Measurements from ENCODE around the gene RABEP2.
"Not testable (repeated sequence)": the region's sequence is repeated elsewhere in the genome, so short reads cannot be mapped to it uniquely, and the experiment has no call there.

The RABEP2 gene

DNA sequence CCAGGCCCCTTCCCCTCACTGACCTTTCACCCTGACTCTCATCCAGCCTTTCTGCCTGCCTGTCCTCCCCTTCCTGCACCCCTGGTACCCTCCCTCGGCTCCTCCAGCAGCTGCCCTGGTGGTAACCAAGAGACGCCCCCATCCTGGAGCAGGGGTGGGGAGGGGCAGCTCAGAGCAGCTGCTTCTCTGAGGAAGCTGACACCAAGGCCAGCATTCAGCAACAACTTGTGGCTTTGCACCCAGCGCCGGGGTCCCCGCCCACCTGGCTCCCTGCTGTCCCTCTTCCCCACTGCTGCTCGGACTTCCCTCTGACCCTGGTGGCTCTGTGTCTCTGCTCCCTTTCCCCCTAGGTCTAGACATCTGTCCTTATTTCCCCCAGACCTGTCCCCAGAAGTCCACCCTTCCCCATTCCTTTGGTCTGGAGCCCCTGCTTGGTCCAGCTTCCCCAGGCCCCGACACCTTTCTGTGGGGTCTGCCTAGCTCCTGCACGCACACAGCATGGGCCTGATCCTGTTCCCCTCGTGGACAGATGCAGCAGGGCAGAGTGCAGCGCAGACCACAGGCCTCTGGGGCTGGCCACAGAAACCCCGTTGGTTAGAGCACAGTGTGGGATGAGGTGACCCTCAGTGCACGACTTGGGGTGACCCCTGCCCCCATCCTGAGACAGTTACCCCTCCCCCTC, 47.9 kb downstream of the RABEP2 start:
- DNase-seq: no peak

DNA sequence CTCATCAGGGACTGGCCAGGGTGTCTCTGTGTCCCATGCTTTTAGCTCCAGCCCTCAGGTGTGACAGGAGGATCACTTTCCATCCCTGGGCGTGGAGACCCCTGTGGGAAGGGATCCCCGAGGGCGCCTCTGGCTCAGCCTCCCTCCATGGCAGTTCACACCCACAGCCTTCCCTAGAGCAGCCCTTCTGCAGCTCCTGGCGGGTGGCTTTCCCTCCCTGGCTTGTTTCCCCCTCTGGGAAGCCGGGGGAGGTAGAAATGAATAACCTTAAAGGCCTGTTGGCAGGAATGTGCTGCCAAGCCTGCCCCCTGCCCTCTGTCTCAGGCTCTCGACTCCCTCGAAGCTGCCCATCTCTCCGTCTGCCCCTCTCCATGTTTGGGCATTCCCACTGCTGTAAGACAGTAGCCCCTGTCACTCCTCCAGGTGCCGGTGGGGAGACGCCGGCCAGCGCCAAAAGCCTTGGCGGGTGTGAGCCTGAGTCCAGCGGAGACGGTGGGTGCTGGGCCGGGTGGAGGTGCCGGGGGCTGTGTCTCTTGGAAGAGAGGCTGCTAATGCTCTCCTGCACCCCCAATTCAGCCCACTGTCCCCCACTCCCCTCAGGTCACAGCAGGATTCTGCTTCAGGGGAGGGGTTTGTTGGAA, 48.9 kb downstream of the RABEP2 start:
- no peak for DNase-seq

DNA sequence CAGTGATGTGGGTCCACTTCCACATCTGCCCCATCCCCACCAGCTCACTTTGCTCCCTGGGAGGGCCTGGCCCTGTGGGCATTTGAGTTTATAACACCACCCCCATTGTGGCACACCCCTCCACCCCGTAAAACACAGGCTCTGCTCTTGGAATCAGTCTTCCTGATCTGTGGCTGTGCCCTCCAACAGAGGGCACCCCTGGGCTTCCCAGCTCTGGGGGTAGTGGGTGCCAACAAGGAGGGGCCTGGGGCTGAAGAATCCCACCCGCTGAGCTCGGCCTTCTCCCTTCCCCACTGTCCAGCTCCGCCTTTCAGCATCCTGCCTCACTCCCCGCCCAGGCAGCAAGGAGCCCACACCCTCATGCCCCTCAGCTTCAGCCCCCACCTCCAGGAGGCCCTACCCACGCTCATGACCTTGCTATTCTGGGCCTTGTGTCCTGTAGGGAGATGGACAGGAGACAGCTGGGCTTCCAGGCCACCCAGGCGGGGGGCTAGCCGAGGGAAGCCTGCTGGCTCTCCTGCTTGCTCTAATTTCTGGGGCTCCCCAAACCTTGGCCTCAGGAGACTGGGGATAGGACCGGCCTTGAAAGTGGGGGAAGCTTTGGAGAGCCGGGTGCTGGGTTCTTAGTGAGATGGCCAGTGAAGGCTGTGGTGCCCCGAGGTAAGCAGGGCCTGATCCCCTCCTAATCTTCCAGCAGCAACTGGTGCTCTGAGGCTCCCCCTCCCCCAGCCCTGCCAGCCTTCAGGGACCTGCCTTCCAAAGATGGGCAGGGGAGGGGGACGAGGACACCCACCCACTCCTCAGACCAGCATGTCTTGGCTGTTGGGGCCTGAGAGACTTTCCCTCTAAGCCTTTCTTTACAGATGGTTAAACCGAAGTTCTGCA, 49.7 kb downstream of the RABEP2 start:
- DNase-seq: no peak

DNA sequence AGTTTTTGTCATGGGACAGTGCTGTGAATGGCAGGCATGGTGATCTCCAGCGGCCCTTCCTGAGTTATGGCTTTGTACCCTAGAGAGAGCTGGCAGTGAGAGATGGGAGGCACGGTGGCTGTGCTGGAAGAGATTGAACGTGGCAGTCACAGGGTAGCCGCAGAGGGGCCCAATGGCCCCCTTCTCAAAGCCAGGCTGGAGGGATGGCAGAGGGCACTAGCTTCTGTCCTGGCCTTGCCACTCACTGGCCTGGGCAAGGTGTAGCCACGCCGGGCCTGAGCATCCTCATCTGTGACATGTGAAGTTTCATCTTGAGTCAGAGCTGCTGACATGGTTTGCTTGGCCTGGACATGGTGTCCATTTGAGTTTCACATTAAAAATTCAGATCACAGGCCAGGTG, 50.6 kb downstream of the RABEP2 start:
- no peak for DNase-seq

DNA sequence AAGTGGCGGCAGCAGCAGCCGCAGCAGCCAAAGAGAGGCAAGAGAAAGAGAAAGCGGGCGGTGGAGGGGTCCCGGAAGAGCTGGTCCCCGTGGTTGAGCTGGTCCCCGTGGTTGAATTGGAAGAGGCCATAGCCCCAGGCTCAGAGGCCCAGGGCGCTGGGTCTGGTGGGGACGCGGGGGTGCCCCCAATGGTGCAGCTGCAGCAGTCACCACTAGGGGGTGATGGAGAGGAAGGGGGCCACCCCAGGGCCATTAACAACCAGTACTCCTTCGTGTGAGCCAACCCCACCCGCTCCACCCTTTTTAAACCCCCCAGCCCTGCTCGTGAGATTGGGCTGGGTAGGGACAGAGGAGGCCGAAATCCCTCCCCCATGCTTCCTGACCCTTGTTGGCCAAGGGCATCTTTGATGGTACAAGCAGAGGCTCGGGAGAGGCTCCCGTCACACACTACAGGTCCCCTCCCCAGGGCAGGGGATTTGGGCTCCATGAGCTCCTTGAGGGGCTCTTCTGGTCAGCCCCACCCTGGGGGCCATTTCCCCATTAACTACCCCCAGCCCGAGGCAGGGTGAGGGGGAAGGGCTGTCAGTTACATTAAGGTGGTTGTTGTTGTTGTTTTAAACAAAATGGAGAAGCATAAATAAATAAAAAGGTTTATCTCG, 51.4 kb downstream of the RABEP2 start:
- DNase-seq: no peak

DNA sequence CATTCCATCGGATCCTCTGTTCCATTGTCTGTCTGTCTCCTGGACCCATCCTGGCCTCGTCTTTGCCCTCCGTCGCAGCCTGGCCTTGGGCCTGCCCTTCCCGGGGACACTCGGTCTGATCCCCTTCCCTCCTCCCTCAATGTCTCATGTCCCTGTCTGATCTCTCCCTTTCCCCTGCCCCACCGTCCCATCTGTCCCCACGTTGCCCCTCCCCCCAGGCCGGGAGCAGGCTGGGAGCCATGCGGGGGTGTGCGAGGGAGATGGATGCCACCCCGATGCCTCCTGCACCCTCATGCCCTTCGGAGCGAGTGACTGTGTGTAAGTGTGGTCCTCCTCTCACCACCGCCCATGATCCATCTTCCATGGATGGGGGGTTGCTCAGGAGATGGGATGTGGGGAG, 52.1 kb downstream of the RABEP2 start:
- no peak for DNase-seq

DNA sequence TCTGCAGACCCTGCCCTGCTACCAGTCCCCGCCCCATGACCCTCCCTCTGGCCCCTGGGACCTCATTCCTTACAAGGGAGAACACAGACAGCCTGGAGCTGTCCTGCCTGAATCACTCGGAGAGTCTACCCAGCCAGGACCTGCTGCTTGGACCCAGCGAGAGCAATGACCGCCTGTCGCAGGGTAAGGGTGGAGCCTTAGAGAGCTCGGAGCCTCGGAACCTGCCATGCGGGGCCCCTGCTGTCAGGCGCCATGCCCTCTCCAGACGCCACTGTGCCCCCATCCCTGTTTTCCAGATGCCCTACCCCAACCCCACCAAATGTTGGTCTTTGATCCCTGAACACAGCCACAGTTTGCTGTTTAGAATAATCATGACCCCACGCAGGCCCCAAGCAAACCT, 55.8 kb downstream of the RABEP2 start:
- DNase-seq: no peak

DNA sequence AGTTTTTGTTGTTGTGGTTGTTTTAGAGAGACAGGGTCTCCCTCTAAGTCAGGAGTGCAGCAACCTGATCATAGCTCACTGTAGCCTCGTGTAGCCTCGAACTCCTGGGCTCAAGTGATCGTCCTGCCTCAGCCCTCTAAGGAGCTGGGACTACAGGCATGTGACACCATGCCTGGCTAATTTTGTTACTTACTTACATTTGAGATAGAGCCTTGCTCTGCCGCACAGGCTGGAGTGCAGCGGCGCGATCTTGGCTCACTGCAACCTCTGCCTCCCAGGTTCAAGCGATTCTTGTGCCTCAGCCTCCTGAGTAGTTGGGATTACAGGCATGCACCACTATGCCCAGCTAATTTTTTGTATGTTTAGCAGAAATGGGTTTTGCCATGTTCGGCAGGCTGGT, 57.4 kb downstream of the RABEP2 start:
- not testable (repeated sequence) for DNase-seq

DNA sequence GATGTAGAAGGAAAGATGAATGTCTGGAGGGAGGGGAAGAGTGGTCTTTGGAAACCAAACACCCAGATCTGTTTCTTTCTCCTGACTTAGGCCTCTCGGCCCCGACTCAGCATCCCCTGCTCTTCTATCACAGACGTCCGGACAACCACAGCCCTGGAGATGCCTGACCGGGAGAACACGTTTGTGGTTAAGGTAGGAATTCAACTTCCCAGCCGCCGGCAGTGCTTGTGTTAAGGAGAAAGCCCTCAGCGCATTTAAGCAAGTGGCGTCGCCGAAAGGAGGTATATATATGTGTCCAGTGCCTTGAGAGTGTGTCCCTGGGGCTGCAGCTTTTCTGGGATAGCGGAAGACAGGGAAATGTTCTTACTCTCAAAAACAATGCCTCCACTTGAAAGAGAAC, 57.8 kb downstream of the RABEP2 start:
- no peak for DNase-seq

DNA sequence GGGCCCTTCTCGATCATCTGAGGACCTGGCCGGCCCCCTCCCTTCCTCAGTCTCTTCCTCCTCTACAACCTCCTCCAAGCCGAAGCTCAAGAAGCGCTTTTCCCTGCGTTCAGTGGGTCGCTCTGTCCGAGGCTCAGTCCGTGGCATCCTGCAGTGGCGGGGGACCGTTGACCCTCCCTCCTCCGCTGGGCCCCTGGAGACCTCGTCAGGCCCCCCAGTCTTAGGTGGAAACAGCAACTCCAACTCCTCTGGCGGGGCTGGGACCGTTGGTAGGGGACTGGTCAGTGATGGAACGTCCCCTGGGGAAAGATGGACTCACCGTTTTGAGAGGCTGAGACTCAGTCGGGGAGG, 58.6 kb downstream of the RABEP2 start:
- no peak for DNase-seq

DNA sequence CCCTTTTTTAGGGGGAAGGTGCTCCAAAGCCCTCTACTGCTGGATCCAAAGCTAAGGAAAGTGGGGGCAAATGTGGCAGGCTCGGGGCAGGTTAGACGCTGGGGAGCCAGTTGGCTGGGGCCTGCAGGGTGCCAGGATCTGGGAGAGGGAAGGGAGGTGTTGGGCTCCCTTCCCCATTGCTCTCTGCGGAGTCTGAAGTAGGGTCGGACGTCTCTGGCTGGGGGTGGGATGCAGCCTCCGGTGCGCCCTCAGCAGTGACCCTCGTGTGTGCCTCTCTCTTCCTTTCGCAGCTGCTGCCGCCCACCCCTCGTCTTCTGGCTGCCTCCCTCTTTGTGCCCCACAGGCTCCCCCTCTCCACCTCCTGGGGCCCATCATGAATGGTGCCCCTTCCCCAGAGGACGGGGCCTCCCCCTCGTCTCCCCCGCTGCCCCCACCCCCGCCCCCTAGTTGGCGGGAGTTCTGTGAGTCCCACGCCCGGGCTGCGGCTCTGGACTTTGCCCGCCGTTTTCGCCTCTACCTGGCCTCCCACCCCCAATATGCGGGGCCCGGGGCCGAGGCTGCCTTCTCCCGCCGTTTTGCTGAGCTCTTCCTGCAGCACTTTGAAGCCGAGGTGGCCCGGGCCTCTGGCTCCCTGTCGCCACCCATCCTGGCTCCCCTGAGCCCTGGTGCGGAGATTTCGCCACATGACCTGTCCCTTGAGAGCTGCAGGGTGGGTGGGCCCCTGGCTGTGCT, 59.1 kb downstream of the RABEP2 start:
- DNase-seq: no peak

DNA sequence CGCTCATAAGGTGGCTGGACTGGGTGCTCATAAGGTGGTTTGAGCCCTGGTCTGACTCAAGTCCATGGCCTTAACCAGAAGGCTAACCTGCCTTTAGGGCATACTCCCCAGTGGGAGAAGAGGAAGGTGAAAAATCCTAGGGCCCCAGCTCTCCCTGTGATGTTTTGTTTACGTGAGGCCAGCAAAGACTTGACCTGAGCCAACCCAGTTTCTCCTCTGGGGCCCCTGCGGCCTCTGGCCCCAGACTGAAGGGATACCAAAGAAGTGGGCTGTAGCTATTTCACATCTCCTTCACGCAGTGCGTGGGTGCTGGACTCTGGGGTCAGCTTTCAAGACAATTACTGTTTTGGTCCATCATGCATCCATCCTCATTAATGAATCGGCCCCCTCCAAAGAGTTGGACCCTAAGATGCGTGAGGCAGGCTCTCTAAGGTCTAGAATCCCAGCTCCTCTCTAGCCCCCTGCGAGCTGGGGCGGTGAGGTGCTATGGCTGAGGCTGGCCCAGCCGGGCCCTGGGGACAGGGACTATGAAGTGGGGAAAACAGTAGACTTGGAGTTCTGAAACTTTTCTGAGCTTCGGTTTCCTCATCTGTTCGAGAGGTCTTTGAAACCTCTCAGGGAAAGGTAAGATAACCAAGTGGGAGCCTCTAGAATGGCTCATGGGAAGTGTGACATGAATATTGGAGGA, 59.9 kb downstream of the RABEP2 start:
- DNase-seq: no peak

DNA sequence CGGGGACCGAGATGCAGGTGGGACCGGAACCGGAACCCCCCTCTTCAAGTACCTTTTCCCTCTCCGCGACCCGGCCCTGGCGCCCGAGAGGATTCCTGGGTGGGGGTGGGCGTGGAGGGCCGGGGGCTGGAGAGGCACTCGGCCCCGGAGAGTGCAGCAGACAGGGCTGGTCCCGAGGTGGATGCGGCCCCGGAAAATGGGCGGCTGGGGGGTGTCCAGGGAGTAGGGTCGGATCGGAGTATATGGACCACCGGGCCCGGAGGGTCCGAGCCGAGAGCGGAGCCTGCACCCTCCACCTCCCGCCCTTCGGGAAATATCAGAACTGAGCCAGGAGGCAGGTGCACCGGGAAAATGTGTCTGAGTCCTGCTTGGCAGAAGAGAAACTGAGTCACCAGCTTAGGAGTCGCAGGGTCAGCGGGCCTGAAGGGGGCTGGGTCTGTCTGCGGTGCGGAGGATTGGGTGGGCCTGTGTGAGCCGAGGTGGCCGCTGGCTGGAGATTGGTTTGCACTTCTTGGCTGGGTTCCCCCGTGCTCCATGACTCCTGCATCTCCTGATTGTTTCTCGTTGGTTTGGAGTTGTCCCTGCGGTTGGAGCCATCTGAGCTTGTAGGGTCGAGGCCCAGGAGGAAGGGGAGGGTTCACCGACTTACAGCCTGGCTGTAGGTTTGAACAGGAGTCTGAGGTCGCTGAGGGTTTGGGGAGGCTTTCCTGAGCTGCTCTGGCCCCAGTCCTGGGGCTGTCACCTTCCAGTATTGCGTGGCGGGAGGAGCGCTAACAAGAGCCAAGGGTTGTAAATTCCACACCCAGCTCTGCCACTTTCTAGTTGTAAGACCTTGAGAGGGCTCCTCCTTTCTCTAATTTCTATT, 60.9 kb downstream of the RABEP2 start:
- no peak for DNase-seq

DNA sequence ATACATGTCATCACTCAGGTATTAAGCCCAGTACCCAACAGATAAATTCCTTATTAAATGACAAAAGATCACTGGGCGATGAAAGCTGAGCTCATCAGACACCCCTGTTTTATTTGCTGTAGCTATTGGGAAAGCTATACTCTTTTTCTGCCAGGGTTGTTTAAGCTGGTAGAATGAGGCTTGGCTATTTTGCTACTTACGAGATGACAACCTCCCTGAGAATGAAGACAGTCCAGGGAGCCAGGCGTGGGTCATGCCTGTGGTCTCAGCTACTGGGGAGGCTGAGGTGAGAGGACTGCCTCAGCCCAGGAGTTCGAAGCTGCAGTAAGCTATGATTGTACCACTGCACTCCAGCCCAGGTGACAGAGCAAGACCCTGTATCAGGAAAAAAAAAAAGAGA, 65.7 kb downstream of the RABEP2 start:
- no peak for DNase-seq

DNA sequence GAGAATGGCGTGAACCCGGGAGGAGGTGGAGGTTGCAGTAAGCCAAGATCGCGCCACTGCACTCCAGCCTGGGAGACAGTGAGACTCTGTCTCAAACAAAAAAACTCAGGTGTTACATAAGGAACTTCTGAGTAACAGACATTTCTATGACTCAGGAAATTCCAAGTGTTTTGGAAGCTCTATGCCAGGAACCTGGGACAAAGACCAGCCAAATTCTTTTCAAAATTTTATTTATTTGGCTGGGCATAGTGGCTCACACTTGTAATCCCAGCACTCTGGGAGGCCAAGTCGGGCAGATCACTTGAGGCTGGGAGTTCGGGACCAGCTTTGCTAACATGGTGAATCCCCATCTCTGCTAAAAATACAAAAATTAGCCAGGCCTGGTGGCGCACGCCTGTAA, 66.6 kb downstream of the RABEP2 start:
- no peak for DNase-seq

Measured in NCI-H446 treated with DMSO at 0.1 percent for 48 hours (cell line).